ENCODE data around the gene MYBPC1. TPM values are rescaled to one million over a fixed set of nuclear protein-coding genes. Genes with fewer than 3 reads are reported as not detected.

Gene MYBPC1
- total and polyA plus RNA-seq, 2 donors (not counting 1 experiment from before 2014, with no cell fraction given), result not detected

- H3K27me3 Mint-ChIP-seq, result peaks cover 5% of the 10 kb centered on the region
- no peak overlapping the region for H3K9ac ChIP-seq (ENCODE audit: low read length)
- H3K4me1 Mint-ChIP-seq, result no peaks in the 10 kb centered on the region
- H3K4me3 ChIP-seq (ENCODE audit: control extremely low read depth in 1 of 5, extremely low read depth in 1 of 5, insufficient read depth in 1 of 5, low read depth in 2 of 5, low read length in 4 of 5), result no peak overlapping the region
- no peak overlapping the region for H3K4me2 ChIP-seq (replicated peaks; ENCODE audit: low read depth, low read length, poor library complexity, severe bottlenecking)
- H4K20me1 ChIP-seq (ENCODE audit: control insufficient read depth, insufficient read depth, low read length, poor library complexity, severe bottlenecking), result no peaks in the 10 kb centered on the region
- ATAC-seq (ENCODE audit: low read depth) (no peak), DNase-seq (no peak)
- no peaks in the 10 kb centered on the region for H3K9me3 ChIP-seq (ENCODE audit: control extremely low read depth in 1 of 3, control insufficient read depth in 2 of 3, insufficient read depth in 1 of 3, low read length in 2 of 3)
- no peak overlapping the region for H3K4me3 Mint-ChIP-seq
- no CpG with 5 or more reads among the region's 3 CpGs for WGBS (ENCODE audit: insufficient coverage)
- no peaks in the 10 kb centered on the region for H3K27me3 ChIP-seq (replicated peaks in 1 of 4; ENCODE audit: control extremely low read depth in 1 of 4, control insufficient read depth in 3 of 4, insufficient read depth in 4 of 4, low read length in 3 of 4)
- no peak overlapping the region for H2AFZ ChIP-seq (ENCODE audit: insufficient read depth, low read depth, low read length, poor library complexity, severe bottlenecking)
- ChIA-PET CTCF (no interaction called here), POLR2A (no interaction called here)
- H3K36me3 ChIP-seq (replicated peaks in 1 of 2; ENCODE audit: control extremely low read depth in 1 of 2, control insufficient read depth in 1 of 2, extremely low read depth in 1 of 2, insufficient read depth in 2 of 2, low read length in 1 of 2), result no peaks in the 10 kb centered on the region
- no peak overlapping the region for H3K27ac ChIP-seq (ENCODE audit: low read length in 2 of 2)
- H3K9me3 Mint-ChIP-seq (ENCODE audit: insufficient read depth), result no peaks in the 10 kb centered on the region
- intact Hi-C loops (cut with micrococcal nuclease), result no loop called here
- H3K79me2 ChIP-seq (ENCODE audit: control insufficient read depth, insufficient read depth, low read length), result no peaks in the 10 kb centered on the region
- TF ChIP-seq EZH2 (IDR thresholded peaks at IDR 0.05; ENCODE audit: borderline replicate concordance, insufficient read depth, low read depth, low read length, poor library complexity, severe bottlenecking), result no peak
- TF ChIP-seq, protein P1, sequence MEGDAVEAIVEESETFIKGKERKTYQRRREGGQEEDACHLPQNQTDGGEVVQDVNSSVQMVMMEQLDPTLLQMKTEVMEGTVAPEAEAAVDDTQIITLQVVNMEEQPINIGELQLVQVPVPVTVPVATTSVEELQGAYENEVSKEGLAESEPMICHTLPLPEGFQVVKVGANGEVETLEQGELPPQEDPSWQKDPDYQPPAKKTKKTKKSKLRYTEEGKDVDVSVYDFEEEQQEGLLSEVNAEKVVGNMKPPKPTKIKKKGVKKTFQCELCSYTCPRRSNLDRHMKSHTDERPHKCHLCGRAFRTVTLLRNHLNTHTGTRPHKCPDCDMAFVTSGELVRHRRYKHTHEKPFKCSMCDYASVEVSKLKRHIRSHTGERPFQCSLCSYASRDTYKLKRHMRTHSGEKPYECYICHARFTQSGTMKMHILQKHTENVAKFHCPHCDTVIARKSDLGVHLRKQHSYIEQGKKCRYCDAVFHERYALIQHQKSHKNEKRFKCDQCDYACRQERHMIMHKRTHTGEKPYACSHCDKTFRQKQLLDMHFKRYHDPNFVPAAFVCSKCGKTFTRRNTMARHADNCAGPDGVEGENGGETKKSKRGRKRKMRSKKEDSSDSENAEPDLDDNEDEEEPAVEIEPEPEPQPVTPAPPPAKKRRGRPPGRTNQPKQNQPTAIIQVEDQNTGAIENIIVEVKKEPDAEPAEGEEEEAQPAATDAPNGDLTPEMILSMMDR (IDR thresholded peaks at IDR 0.05), result no peak
- H3K27ac Mint-ChIP-seq, result no peak overlapping the region
- H3K4me1 ChIP-seq (ENCODE audit: control insufficient read depth in 2 of 2, insufficient read depth in 2 of 2, low read length in 2 of 2), result no peaks in the 10 kb centered on the region
These were observed 3.7 kb downstream of the MYBPC1 start for GRCh38 chr12:101598483-101598882.

GRCh38 chr12:101599311-101599710 is 4.5 kb downstream of the MYBPC1 start:
- no peak for ATAC-seq (ENCODE audit: low read depth)
- ChIA-PET POLR2A (no interaction called here), CTCF (interaction anchor here (0.6 kb wide), 1 partner anchor 71 kb away, joined by 5 read pairs; no protein-coding TSS in a partner anchor)
- Mint-ChIP-seq H3K9me3 (ENCODE audit: insufficient read depth) (no peaks in the 10 kb centered on the region), H3K4me3 (no peak overlapping the region), H3K27ac (no peak overlapping the region), H3K27me3 (peaks cover 5% of the 10 kb centered on the region), H3K4me1 (peaks cover 3% of the 10 kb centered on the region)
- no peak overlapping the region for H3K27ac ChIP-seq (ENCODE audit: low read length in 2 of 2)
- H2AFZ ChIP-seq (ENCODE audit: insufficient read depth, low read depth, low read length, poor library complexity, severe bottlenecking), result no peak overlapping the region
- no peak overlapping the region for H3K9ac ChIP-seq (ENCODE audit: low read length)
- H3K79me2 ChIP-seq (ENCODE audit: control insufficient read depth, insufficient read depth, low read length), result no peaks in the 10 kb centered on the region
- TF ChIP-seq EZH2 (IDR thresholded peaks at IDR 0.05; ENCODE audit: borderline replicate concordance, insufficient read depth, low read depth, low read length, poor library complexity, severe bottlenecking), result no peak
- TF ChIP-seq, protein P1 (IDR thresholded peaks at IDR 0.05), result no peak
- H3K9me3 ChIP-seq (ENCODE audit: control extremely low read depth in 1 of 3, control insufficient read depth in 2 of 3, insufficient read depth in 1 of 3, low read length in 2 of 3), result no peaks in the 10 kb centered on the region
- WGBS (ENCODE audit: insufficient coverage), result no CpG with 5 or more reads among the region's 1 CpG
- H4K20me1 ChIP-seq (ENCODE audit: control insufficient read depth, insufficient read depth, low read length, poor library complexity, severe bottlenecking), result no peaks in the 10 kb centered on the region
- no peaks in the 10 kb centered on the region for H3K27me3 ChIP-seq (replicated peaks in 1 of 4; ENCODE audit: control extremely low read depth in 1 of 4, control insufficient read depth in 3 of 4, insufficient read depth in 4 of 4, low read length in 3 of 4)
- no peaks in the 10 kb centered on the region for H3K4me1 ChIP-seq (ENCODE audit: control insufficient read depth in 2 of 2, insufficient read depth in 2 of 2, low read length in 2 of 2)
- no peak overlapping the region for H3K4me2 ChIP-seq (replicated peaks; ENCODE audit: low read depth, low read length, poor library complexity, severe bottlenecking)
- intact Hi-C loops (cut with micrococcal nuclease), result no loop called here
- no peak for DNase-seq
- H3K4me3 ChIP-seq (ENCODE audit: control extremely low read depth in 1 of 5, extremely low read depth in 1 of 5, insufficient read depth in 1 of 5, low read depth in 2 of 5, low read length in 4 of 5), result no peak overlapping the region
- no peaks in the 10 kb centered on the region for H3K36me3 ChIP-seq (replicated peaks in 1 of 2; ENCODE audit: control extremely low read depth in 1 of 2, control insufficient read depth in 1 of 2, extremely low read depth in 1 of 2, insufficient read depth in 2 of 2, low read length in 1 of 2)
